CD4-positive, alpha-beta T cell treated with Interferon alpha-2 for 1 hour (primary cell): Measurements from ENCODE around the gene TACC2.
"Not testable (repeated sequence)": the region's sequence is repeated elsewhere in the genome, so short reads cannot be mapped to it uniquely, and the experiment has no call there.

Experiments used
- DNase-seq, 2 donors: peaks; one replicate each; pipeline ENCODE4 v3.0.0-alpha.2; 2020 to 2022

The TACC2 gene

DNA sequence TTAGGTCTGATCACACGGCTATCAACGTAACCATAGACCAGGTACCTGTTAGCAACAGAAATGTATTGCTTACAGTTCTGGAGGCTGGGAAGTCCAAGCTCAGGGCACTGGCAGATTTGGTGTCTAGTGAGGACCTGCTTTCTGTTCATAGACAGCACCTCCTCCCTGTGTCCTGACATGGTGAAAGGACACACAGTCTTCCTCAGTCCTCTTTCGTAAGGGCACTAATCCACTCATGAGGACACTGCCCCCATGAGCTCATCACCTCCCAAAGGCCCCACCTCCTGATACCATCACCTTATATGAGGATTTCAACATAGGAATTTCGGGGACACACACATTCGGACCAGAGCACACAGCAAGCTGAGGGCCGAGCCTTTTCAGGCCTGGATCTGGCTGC lies 210.7 kb downstream of the TACC2 start:
- no peak for DNase-seq

DNA sequence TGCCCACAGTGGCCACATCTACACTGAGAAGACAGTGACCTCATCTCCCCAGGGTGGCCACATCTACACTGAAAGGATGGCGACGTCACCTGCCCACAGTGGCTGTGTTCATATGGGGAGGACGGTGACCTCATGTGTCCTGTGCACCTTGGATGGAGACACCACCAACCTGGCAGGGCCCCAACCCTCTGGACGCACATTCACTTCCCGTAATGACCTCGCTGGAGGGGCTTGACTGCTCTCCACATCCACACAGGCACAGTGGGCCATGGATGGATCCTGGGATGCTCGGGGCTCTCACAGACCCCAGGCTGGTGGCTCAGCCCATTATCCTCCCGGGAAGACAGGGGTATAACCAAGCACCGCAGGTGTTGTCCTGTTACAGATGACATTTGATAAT lies 212.4 kb downstream of the TACC2 start:
- DNase-seq: no peak

DNA sequence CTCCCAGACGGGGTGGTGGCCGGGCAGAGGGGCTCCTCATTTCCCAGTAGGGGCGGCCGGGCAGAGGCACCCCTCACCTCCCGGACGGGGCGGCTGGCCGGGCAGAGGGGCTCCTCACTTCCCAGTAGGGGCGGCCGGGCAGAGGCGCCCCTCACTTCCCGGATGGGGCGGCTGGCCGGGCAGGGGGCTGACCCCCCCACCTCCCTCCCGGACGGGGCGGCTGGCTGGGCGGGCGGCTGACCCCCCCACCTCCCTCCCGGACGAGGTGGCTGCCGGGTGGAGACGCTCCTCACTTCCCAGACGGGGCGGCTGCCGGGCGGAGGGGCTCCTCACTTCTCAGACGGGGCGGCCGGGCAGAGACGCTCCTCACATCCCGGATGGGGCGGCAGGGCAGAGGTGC lies 214.2 kb downstream of the TACC2 start:
- DNase-seq: not testable (repeated sequence)

DNA sequence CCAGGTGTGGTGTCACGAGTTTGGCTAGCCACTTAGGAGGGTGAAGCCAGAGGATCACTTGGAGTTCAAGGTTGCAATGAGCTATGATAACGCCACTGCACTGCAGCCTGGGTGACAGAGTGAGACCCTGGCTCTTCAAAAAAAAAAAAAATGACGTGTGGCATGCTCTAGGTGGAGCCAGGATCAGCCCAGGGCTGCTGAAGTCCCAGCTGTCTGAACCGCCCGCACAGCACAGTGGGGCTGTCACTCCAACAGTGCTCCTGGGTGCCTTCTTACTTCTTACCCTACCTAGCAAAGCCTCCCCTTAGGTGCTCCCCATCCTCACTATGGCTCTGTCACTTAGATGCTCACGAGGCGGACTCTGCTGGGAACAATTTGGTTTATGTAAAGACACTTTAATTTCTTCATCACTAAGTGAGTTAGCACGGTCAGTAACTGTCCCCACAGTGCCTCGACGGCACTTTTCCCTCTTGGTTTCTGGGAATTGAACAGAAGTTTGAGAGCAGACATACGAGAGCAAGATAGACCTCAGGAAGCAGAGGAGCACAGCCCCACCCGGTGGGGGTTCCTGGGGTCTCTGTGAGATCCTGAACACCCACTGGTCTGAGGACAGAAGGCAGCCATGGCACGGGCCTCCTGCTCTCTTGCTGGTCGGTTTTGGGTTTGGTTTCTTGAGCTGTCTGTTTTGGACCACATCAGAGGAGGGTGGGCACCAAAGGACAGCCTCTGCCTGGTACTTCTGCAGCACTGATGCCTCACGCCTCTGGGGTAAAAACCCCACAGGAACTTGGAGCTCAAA lies 215.9 kb downstream of the TACC2 start:
- no peak for DNase-seq

DNA sequence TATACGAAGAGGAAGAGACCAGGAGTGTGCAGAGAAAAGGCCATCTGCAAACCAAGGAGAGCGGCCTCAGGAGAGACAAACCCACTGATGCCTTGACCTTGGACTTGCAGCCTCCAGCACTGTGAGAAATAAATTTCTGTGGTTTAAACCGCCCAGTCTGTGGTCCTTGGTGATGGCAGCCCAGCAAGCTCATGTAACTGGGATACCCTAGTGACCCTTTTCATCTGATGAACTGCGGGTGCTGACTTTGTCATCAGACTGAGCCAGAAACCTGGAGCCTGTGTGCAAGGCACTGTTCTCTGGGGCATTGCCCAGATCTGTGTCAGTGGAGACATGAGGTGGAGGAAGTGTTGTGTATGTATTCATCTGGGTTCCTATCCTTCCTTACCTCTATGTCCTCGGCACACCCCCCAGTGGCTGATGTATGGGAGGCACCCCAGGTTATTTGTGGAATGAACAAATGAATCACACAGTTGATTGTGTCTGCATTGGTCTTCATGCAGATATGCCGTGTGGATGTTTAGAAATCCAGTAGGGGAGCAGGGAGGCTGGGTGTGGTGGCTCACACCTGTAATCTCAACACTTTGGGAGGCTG lies 217.6 kb downstream of the TACC2 start:
- DNase-seq: no peak

DNA sequence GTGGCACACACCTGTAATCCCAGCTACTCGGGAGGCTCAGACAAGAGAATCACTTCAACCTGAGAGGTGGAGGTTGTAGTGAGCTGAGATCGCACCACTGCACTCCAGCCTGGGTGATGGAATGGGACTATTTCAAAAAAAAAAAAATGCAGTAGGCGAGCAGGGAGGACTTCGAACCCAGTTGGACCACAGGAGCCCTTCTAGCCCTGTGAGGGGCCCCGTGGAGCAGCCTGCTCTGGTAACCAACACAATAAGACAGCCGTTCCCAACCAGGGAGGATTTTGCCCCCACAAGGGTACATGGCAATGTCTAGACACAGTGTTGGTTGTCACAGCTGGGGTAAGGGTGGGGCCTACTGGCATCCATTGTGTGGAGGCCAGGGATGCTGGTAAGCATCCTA lies 218.2 kb downstream of the TACC2 start:
- DNase-seq: no peak

DNA sequence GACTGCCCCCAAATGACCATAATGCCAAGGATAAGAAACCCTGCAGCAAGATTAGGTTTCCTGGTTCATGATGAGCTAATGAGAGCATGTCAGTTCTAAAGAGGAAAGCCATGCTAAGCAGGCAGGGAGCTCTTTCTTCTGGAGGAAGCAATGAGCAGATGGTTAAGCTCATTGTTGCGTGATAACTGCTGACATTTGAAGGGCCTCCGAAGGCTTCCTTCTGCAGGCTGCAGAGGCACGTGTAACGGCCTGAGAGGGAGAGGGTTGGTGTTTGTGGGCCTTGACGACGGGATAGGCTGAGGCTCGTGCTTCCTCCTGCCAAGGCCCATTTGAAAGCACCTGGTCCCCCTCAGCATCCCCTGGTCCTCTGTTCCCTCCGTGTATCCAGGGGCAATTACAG lies 218.6 kb downstream of the TACC2 start:
- no peak for DNase-seq

DNA sequence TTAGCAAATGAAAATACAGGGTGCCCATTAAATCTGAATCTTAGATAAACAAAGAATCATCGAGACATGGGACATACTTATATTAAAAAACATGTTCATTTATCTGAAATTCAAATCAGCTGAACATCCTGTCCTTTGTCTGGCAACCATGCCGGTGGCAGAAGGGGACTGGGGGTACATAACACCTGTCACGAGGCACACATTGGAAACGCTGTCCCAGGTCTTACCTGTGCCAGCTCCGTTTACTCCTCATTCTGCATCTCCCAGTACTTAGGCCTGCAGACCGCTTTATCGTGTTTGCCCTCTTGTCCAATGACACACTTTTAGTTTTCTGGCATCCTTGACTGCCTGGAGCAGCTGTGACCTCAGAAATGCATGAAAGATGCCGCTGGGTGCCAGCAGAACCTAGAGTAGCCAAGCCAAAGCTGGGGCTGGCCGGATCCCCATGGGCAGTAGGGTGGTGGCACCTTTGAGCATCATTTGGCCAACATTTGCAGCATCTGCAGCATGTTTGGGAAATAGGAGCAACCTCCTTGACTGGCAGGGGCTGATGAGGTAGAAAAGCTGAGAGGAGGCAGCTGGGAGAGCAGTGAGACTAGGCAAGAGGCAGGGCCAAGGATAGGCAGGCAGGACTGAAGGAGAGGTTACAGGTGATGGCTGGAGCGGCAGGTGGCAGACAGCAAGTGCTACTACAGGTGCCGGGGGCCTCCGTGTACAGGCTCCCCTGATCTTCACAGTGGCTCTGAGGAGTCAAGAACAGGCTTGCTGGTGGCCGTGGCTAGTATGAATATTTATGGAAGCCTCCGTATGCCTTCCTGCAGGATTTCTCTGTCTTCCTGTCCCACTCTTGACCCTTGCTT lies 219.8 kb downstream of the TACC2 start:
- no peak for DNase-seq

DNA sequence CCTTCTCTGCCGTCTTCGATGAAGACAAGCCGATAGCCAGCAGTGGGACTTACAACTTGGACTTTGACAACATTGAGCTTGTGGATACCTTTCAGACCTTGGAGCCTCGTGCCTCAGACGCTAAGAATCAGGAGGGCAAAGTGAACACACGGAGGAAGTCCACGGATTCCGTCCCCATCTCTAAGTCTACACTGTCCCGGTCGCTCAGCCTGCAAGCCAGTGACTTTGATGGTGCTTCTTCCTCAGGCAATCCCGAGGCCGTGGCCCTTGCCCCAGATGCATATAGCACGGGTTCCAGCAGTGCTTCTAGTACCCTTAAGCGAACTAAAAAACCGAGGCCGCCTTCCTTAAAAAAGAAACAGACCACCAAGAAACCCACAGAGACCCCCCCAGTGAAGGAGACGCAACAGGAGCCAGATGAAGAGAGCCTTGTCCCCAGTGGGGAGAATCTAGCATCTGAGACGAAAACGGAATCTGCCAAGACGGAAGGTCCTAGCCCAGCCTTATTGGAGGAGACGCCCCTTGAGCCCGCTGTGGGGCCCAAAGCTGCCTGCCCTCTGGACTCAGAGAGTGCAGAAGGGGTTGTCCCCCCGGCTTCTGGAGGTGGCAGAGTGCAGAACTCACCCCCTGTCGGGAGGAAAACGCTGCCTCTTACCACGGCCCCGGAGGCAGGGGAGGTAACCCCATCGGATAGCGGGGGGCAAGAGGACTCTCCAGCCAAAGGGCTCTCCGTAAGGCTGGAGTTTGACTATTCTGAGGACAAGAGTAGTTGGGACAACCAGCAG lies 221.7 kb downstream of the TACC2 start:
- no peak for DNase-seq

DNA sequence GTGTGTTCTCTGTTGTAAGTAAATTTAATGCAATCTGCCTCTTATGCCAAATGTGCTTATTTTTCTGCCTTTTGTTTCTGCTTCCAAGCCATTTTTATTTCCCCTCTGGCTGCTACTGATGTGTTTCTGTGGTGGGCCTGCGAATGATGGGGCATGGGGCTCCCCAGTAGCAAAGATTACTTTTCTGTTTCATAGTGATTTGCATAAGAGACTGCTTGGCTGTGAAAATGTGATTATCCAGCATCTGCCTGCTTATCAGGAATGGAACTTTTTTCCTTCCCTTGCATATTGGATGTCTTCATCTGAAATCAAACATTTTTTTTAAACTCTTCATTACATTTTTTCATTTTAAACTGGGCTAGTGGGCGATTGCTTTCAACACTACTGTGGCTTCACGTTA lies 224.4 kb downstream of the TACC2 start:
- DNase-seq: no peak

DNA sequence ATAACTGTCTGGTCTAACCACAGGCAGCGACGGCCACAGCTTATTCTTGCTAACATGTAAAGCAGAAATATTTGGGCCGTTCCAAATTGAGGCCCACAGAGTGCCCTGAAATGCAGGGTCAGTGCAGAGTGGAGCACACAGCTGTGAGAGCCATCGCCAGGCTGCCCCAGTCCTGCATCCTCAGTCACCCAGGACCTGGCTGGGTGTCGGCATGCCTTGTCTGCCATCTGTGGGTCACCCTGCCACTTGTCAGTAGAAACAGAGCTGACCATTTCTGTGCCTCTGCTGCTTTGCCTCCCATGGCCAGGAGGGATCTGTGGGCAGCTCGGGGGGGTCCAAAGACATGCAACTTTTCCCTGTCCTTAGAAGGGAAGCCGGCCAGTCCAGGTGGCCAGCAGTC lies 224.8 kb downstream of the TACC2 start:
- DNase-seq: no peak

DNA sequence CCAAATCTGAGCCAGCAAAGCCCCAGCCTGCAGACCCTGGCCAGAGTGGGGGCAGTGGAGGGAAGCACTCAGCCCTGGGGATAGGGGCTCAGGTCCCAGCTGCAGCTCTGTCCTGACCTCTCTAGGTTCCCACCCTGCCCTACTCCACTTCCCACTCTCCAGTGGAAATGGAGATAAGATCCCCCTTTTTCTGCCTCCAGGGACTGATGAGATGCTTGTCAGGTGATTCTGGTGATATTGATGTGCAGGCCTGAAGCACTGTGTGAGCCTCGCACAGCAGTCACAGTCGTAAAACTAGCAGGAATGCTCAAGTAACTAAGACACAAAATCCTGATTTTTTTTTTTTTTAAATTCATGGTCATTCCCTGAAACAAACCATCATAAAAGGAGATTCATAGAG lies 227.1 kb downstream of the TACC2 start:
- DNase-seq: no peak

DNA sequence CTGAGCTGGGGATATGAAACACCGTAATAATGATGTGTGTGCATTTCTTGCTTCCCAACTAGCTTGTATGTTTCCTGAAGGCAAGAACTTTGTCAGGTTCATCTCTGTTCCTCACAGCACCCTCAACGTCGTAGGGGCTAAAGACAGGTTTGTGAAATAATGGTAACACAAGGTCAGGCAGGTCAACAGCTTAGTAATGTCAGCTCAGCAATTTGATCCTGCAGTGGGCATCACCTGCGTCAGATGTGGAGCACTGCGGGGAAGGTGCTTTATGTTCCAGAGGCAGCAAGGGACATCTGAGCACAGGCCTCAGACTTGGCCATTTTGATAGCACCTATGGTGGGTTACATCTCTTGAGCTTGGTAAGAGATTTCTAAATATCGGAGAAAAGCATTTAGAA lies 230.4 kb downstream of the TACC2 start:
- DNase-seq: no peak

DNA sequence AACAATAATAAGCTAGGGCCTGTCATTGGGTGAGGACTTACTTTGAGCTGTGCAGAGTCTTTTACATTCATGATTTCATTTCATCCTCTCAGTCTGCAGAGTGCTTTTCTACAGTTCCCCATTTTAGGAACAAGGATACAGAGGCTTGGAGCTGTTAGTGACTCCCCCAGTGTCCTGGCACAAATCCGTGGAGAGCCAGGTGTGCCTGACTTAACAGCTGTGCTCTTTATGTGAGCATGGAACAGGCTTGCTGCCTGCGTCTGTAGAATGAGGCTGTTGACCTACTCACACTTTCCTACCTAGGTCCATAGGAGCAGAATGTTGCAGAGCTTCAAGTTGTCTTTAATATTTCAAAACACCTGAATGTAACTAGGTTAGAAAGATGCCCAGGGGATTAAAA lies 231.8 kb downstream of the TACC2 start:
- no peak for DNase-seq

DNA sequence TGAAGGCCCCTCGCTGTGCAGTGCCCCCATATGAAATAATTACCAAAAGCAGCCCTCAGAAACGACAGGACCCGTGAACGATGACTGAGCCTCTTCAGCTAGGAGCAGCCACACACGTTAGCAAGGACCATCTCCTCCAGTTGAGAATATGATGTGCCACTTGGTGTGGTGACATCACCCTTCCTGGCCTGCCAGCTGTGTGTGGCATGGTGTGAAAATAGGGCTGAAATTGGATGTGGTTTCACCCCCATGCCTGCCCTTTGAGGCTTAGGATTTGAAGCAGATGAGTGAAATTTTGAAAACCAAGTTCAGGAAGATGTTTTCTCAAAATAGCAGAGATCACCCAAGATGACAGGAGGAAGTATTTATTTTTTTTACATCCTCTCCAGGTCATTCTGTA lies 233.0 kb downstream of the TACC2 start:
- no peak for DNase-seq

DNA sequence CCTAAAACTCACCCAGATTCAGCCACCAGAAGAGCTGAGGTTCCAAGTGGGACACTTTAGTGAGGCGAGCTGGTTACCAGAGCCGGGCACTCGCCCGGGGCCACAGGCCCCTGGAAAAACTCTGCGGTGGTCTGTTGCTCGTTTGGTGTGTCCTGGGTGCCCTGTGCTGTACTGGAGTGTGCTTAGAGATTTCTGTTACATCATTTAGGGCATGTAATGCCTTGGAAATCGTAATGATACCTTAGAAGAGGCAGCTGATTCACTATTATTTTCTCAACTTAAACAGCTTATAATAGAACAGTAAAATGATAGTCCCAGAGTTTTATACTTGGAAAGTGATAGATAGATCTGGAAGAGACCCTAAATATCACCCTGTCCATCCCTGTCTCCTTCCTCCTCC lies 233.7 kb downstream of the TACC2 start:
- no peak for DNase-seq

DNA sequence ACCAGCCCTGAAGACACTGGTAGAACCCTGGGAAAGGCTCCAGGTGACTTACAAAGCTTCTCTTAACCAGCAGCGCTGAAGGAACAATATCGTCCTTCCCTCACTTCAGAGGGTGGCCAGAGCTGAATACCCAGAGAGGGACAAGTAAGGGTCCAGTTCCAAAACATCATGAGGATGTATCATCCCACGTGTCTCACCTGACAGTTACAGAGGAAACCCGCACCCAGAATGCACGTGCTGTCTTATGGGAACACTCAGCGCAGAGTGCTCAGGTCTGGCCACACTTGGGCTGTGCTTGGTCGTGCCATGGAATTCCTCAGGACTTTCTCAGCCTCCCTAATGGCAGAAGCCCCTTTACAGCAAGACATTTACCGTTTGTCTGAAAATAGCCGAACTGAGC lies 235.2 kb downstream of the TACC2 start:
- DNase-seq: no peak

DNA sequence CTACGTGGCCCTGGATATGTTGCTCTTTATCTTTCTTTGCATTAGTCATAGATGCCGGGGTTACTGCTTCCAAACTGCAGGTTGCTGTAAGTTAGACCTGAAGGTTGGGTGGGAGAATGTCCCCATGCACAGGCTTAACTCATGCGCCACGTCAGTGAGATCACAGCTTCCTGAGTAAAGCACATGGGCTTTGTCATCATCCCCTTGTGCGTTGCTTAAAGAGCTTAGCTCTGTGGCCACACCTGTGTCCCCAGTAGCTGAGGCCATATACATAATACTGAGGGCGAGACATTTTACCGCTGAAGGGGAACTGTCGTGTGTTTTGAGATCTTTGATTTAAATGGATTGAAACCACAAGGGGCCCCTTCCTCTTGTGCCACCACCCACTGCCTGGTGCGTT lies 236.4 kb downstream of the TACC2 start:
- DNase-seq: no peak

DNA sequence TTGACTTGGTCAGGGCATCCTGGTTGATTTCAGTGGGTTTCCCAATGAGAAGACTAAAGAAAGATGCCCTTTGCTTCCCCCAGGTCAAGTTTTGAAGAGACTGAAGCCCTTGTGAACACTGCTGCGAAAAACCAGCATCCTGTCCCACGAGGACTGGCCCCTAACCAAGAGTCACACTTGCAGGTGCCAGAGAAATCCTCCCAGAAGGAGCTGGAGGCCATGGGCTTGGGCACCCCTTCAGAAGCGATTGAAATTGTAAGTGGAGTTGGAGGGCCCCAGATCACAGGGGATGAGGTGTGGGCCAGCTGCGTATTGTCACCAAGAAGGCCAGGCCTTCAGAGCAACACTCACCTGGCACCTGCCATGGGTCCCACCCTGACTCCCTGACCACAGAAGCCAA lies 238.8 kb downstream of the TACC2 start:
- no peak for DNase-seq

DNA sequence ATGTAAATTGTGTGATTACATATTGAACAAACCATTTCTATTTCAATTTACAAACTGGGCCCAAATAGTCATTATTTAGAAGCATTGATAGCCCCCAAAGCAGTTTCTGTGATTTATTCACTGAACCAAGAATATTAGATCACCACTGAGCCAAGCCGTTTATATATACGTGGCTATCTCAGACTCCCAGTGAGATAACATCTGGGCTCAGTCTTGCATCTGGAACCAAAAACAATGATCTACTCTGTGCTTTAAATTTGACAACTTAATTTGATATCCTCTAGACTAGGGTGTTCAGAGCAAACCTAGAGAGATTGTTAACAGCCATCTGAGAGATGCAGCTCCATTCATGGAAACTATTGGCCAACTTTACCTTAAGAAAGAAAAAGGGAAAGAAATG lies 240.7 kb downstream of the TACC2 start:
- DNase-seq: no peak

DNA sequence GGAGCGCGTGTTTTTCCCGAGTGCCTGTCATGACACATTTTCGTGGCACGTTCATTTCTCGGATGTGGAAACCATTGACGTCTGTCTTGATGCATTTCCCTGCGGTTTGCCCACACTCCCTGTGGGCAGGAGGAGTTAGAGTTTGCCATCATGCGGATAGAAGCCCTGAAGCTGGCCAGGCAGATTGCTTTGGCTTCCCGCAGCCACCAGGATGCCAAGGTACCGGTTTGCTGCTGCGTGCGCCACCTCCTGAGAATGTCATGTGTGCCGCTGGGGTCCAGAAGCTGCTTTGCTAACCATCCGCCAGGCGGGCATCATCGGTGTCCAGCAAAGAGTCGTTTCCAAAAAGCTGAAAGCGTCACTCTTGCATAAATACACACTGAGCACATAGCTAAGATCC lies 241.3 kb downstream of the TACC2 start:
- DNase-seq: no peak

DNA sequence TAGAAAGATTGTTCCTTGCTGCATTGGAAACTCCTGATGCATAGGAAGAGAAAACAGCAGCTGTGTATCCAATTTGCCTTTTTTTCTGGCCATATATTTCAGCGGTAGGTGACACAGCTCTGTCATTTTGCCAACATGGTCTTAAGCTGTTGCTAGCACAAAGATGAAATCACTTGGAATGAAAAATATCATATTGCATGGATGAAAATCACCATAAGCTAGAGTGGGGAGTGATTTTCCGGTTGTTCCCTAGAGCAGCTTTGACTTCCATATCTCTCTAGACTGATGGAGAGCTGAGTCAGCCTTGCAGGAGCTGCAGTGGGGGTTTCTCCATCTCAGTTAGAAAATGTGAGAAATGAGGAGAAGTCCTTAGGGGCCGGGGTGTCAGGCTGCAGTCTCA lies 243.8 kb downstream of the TACC2 start:
- DNase-seq: no peak

DNA sequence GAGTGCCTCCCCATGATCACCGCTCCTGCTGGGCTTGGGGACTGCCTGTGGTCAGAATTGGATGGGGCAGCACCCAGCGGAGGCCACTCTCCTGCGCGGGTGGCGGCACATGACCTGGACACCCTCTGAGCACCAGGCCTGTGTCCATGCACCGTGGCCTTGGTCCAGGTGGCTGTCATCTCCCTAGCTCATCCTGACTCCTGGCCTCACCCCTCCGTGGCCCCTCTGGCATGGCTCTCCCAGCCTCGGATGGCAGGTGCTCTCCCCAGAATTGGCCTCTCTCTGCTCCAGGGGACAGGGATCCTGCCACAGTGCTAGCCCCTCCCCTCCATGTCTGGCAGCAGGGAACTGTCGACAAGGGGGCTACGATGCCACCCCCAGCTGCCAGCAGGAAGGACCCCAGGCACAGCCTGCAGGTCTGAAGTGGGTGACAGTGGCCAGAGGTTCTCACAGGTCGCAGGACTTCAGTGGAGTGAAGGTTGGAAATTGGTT lies 244.9 kb downstream of the TACC2 start:
- DNase-seq: no peak
